ENCODE data around the gene LRP5. TPM values are rescaled to one million over a fixed set of nuclear protein-coding genes. Genes with fewer than 3 reads are reported as not detected.

Gene LRP5
- total RNA-seq, 2 experiments from 2014 or later = 10.5 to 15.3 TPM

GRCh38 chr11:68300076-68300830 is 12.1 kb upstream of the LRP5 start:
- no peak overlapping the region for H3K4me3 Mint-ChIP-seq
- H3K4me1 Mint-ChIP-seq (ENCODE audit: low read depth) = no peaks in the 10 kb centered on the region
- H3K27ac Mint-ChIP-seq = no peak overlapping the region
- intact Hi-C loops (cut with micrococcal nuclease) = no loop called here
- H3K36me3 Mint-ChIP-seq (ENCODE audit: low read depth) = no peaks in the 10 kb centered on the region
- POLR2A ChIA-PET = interaction anchor here (2.1 kb wide), 1 partner anchor 43 kb away, joined by 5 read pairs; no protein-coding TSS in a partner anchor
- no peaks in the 10 kb centered on the region for H3K9me3 Mint-ChIP-seq
- DNase-seq = no peak
- no peak for TF ChIP-seq CTCF (IDR thresholded peaks at IDR 0.05)
- H3K27me3 Mint-ChIP-seq = no peaks in the 10 kb centered on the region
- CTCF ChIA-PET = interaction anchor here (1.3 to 6.5 kb wide), 2 partner anchors 30 to 44 kb away, joined by 5 to 224 read pairs; no protein-coding TSS in a partner anchor
- no peak for ATAC-seq

GRCh38 chr11:68302256-68302655 is 10.1 kb upstream of the LRP5 start:
- no peak for TF ChIP-seq CTCF (IDR thresholded peaks at IDR 0.05)
- intact Hi-C loops (cut with micrococcal nuclease) = no loop called here
- no peaks in the 10 kb centered on the region for H3K27me3 Mint-ChIP-seq
- ChIA-PET CTCF (interaction anchor here (1.3 kb wide), 1 partner anchor 31 kb away, joined by 4 read pairs; no protein-coding TSS in a partner anchor), POLR2A (no interaction called here)
- H3K27ac Mint-ChIP-seq = no peak overlapping the region
- no peaks in the 10 kb centered on the region for H3K4me1 Mint-ChIP-seq (ENCODE audit: low read depth)
- no peaks in the 10 kb centered on the region for H3K9me3 Mint-ChIP-seq
- no peaks in the 10 kb centered on the region for H3K36me3 Mint-ChIP-seq (ENCODE audit: low read depth)
- ATAC-seq (no peak), DNase-seq (no peak)
- H3K4me3 Mint-ChIP-seq = no peak overlapping the region

GRCh38 chr11:68302670-68303069 is 9.7 kb upstream of the LRP5 start:
- Mint-ChIP-seq H3K27me3 (no peaks in the 10 kb centered on the region), H3K4me3 (no peak overlapping the region), H3K36me3 (ENCODE audit: low read depth) (no peaks in the 10 kb centered on the region), H3K9me3 (no peaks in the 10 kb centered on the region), H3K27ac (no peak overlapping the region), H3K4me1 (ENCODE audit: low read depth) (no peaks in the 10 kb centered on the region)
- no peak for TF ChIP-seq CTCF (IDR thresholded peaks at IDR 0.05)
- ChIA-PET CTCF (interaction anchor here (1.3 to 2.3 kb wide), 2 partner anchors 32 to 46 kb away, joined by 4 to 11 read pairs; no protein-coding TSS in a partner anchor), POLR2A (no interaction called here)
- intact Hi-C loops (cut with micrococcal nuclease) = no loop called here
- DNase-seq = no peak
- no peak for ATAC-seq

- no peak overlapping the region for H3K27ac Mint-ChIP-seq
These were observed 9.3 kb upstream of the LRP5 start for GRCh38 chr11:68303083-68303482.

More at GRCh38 chr11:68303083-68303482, 9.3 kb upstream of the LRP5 start:
- ChIA-PET CTCF (interaction anchor here (1.3 to 2.3 kb wide), 3 partner anchors 32 to 81 kb away, joined by 4 to 11 read pairs (median 4); no protein-coding TSS in a partner anchor), POLR2A (no interaction called here)
- no peaks in the 10 kb centered on the region for H3K27me3 Mint-ChIP-seq
- H3K9me3 Mint-ChIP-seq = no peaks in the 10 kb centered on the region
- no peaks in the 10 kb centered on the region for H3K4me1 Mint-ChIP-seq (ENCODE audit: low read depth)
- H3K4me3 Mint-ChIP-seq = no peak overlapping the region
- intact Hi-C loops (cut with micrococcal nuclease) = no loop called here
- TF ChIP-seq CTCF (IDR thresholded peaks at IDR 0.05) = no peak
- H3K36me3 Mint-ChIP-seq (ENCODE audit: low read depth) = no peaks in the 10 kb centered on the region
- DNase-seq (no peak), ATAC-seq (no peak)
